Measurements from ENCODE around the gene NPAS3.

The NPAS3 gene

DNA sequence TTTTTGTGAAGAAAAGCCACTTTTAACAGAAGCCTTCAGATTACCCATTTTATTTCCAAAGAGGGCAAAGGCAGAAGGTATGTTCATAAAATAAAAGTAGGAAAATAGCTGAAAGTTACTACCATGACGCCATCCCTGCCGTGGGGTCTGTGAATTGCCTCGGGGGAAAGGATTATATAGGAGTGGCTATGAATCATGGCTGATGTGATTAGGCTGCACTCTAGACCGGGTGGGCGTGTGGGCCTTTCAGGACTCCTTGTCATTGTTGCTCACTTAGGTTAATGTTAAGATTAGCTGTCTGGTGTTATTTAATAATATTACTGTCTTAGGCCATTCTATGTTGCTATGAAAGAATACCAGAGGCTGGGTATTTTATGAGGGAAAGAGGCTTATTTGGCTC, 816.7 kb downstream of the NPAS3 start:
- Mint-ChIP-seq H3K4me1 (no peaks in the 10 kb centered on the region), H3K27me3 (ENCODE audit: low read depth) (peaks cover 8% of the 10 kb centered on the region)

DNA sequence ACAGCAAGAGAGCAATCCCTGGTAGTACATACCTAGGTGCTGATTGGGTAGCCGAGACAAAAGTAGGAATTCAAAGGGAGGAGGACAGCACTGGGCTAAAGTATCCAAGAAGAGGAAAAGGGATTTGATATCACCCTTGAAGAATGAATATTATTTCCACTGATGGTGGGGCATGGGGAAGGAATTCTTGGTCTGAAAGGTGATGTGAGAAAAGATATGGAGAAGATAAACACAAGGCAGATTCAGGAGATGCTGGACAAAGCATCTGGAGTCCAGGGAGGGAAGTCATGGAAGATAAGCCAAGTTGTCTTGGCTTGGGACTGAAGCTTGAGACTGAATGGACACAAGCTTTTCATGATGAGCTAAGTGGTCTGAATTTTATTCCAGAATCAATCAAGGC, 818.2 kb downstream of the NPAS3 start:
- Mint-ChIP-seq H3K4me1 (no peaks in the 10 kb centered on the region), H3K27me3 (ENCODE audit: low read depth) (peaks cover 8% of the 10 kb centered on the region), H3K4me3 (no peak overlapping the region), H3K27ac (no peak overlapping the region), H3K36me3 (ENCODE audit: low read depth) (no peaks in the 10 kb centered on the region), H3K9me3 (no peaks in the 10 kb centered on the region)
- TF ChIP-seq, protein P1, sequence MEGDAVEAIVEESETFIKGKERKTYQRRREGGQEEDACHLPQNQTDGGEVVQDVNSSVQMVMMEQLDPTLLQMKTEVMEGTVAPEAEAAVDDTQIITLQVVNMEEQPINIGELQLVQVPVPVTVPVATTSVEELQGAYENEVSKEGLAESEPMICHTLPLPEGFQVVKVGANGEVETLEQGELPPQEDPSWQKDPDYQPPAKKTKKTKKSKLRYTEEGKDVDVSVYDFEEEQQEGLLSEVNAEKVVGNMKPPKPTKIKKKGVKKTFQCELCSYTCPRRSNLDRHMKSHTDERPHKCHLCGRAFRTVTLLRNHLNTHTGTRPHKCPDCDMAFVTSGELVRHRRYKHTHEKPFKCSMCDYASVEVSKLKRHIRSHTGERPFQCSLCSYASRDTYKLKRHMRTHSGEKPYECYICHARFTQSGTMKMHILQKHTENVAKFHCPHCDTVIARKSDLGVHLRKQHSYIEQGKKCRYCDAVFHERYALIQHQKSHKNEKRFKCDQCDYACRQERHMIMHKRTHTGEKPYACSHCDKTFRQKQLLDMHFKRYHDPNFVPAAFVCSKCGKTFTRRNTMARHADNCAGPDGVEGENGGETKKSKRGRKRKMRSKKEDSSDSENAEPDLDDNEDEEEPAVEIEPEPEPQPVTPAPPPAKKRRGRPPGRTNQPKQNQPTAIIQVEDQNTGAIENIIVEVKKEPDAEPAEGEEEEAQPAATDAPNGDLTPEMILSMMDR (IDR thresholded peaks at IDR 0.05; ENCODE audit: unreplicated experiment in 3 of 3), result no peak

More for the DNA sequence above, 816.7 kb downstream of the NPAS3 start:
- Mint-ChIP-seq H3K27ac (no peak overlapping the region), H3K36me3 (ENCODE audit: low read depth) (no peaks in the 10 kb centered on the region), H3K4me3 (no peak overlapping the region), H3K9me3 (no peaks in the 10 kb centered on the region)
- TF ChIP-seq, protein P1 (IDR thresholded peaks at IDR 0.05; ENCODE audit: unreplicated experiment in 3 of 3), result no peak

DNA sequence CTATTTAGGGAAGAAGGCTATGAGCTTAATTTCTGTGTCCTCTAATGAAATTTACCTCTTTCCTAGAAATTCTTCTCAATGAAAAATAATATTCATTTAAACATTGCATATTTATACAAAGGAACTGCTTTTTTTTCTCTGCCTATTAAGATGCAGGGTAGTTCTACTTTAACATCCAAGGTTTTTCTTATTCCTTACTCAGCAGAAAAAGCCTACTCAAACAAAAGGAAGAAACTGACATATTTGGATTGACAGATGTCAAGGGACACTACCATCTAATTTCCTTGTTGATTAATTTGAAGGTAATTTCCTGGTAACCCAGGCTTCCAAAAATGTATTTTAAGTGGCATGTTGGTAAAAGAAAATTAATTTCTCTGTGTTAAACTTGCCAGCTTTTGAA, 819.9 kb downstream of the NPAS3 start:
- Mint-ChIP-seq H3K27ac (no peak overlapping the region), H3K4me3 (no peak overlapping the region), H3K4me1 (peaks cover 10% of the 10 kb centered on the region), H3K36me3 (ENCODE audit: low read depth) (no peaks in the 10 kb centered on the region), H3K9me3 (no peaks in the 10 kb centered on the region), H3K27me3 (ENCODE audit: low read depth) (peaks cover 8% of the 10 kb centered on the region)
- TF ChIP-seq, protein P1 (IDR thresholded peaks at IDR 0.05; ENCODE audit: unreplicated experiment in 3 of 3), result no peak

DNA sequence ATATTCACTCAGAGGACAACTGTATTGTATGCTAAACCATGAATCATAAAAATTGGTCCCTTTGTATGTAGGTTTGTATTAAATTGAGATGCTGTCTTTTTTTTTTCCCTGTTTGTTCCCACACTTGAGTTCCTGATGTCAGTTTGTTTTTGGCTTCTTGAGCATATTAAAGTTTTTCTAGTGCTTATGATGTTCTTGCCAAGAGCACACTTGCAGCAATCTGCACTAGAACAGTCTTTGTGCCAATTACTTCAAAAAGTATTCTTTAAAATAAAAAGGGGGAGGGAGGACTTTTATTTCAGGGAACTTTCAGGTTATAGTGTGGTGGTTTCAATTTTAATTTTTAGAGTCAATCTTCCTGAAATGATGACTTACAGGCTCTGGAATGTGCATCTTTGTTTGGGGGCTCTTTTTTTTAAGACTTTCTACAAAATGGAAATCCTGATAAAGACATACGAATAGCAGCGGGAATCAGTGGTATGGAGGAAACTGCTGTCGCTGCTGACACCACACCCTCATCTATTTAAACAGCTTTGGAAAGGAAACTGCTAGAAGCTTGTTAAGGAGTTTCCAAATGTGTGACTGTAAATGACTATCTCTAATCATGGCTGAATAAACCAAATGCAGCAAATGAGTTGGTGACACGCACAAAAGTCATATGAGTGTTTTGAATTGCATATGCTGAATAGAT, 823.6 kb downstream of the NPAS3 start:
- TF ChIP-seq, protein P1 (IDR thresholded peaks at IDR 0.05; ENCODE audit: unreplicated experiment in 3 of 3), result no peak
- no peaks in the 10 kb centered on the region for H3K36me3 Mint-ChIP-seq (ENCODE audit: low read depth)

DNA sequence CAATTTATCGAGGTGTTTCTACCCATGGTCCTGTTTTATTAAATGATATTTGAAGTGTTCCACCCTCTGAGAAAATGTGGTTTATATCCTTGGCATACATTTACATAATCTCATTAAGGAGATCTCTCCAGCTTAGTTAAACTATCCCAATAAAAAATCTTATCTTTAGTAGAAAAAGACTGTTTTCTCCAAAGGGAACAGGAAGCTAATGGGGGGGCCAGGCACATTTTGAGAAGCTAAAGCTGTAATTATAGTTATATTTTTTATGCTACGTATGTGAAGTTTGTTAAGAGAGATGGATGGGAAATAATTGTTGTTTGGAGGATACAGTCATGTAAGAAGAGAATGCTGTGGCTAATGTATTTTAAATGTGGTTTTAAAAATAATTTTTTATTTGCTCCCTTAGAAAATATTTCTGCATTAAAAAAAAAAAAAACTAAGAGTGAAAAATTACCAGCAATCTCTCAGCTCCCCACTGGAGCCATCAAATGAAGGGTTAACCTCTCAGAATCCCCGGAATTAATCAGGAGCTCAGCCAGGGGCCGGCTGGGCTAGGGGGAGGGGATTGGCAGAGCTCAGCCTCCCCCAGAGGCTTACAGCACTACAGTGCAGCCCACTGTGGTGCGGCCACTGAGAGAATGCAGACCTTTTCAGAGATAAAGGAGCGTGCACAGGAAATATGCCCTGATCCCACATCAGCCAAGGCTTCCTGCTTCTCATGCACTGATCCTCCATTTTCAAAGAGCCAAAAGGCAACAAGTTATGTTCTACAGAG, 826.4 kb downstream of the NPAS3 start:
- Mint-ChIP-seq H3K4me3 (peak overlapping the region in 1 of 3 experiments; percentile 33), H3K9me3 (no peaks in the 10 kb centered on the region), H3K27me3 (ENCODE audit: low read depth) (no peaks in the 10 kb centered on the region), H3K27ac (peak overlapping the region; percentile 47 to 88 (median 85)), H3K4me1 (peaks cover 53% of the 10 kb centered on the region), H3K36me3 (ENCODE audit: low read depth) (no peaks in the 10 kb centered on the region)
- TF ChIP-seq, protein P1 (IDR thresholded peaks at IDR 0.05; ENCODE audit: unreplicated experiment in 3 of 3), result no peak

More for the DNA sequence above, 823.6 kb downstream of the NPAS3 start:
- Mint-ChIP-seq H3K9me3 (no peaks in the 10 kb centered on the region), H3K27ac (peak overlapping the region in 1 of 3 experiments; percentile 16), H3K4me3 (no peak overlapping the region), H3K27me3 (ENCODE audit: low read depth) (peaks cover 4% of the 10 kb centered on the region), H3K4me1 (peaks cover 43% of the 10 kb centered on the region)

Measured in nephron (organoid).